HCT116 (cell line): Measurements from ENCODE around the gene CCDC74A. TPM values are rescaled to one million over a fixed set of nuclear protein-coding genes. Genes with fewer than 3 reads are reported as not detected.

ENCODE experiments used
- ATAC-seq: fragments of 200-7000 bp; cut with Tn5 transposase; 2 replicates; pipeline ENCODE4 v1.9.1; 2020; ENCODE audit warnings: mild to moderate bottlenecking, moderate library complexity
- BruUV-seq: library from RNA; stranded (reverse); fragments of 400-500 nt; replicated peaks from 2 replicates; lab custom pipeline; 2021; lab: Mats Ljungman, UMichigan
- CTCF ChIA-PET: fragments of 300-600 bp; sonication (Branson Sonifier 250); formaldehyde crosslinking; loops from one replicate; lab custom pipeline; 2021; ENCODE audit warnings: antibody characterized with exemption; lab: Charles Lee
- POLR2A ChIA-PET: fragments of 300-600, 350-600 bp; sonication (Branson Sonifier 250); formaldehyde crosslinking; loops from one replicate; lab custom pipeline; 2021; ENCODE audit warnings: antibody characterized with exemption; lab: Charles Lee
- RAD21 ChIA-PET, 2 experiments: fragments of 300-600 bp; sonication (Branson Sonifier 250); formaldehyde crosslinking; loops; one replicate each; lab custom pipeline; 2023; ENCODE audit warnings: low total read pairs in 2 of 2; ENCODE audit not compliant: uncharacterized antibody in 2 of 2, unreplicated experiment in 2 of 2, low non-redundant PET in 1 of 2; lab: Charles Lee
- DNase-seq: peaks from one replicate; pipeline ENCODE4 v3.0.0-alpha.2; 2010; ENCODE audit warnings: low read depth, low spot score
- H2AFZ ChIP-seq: fragments of 200-600 bp; shearing (Covaris generic), sonication (generic); 2 replicates; pipeline ENCODE4 v1.6.1; 2017; ENCODE audit warnings: low read depth, mixed run types, mixed read lengths, antibody characterized with exemption, low read length; ENCODE audit not compliant: poor library complexity, severe bottlenecking
- H3K27ac ChIP-seq: 2 replicates; pipeline ENCODE4 v1.5.1; 2012; ENCODE audit warnings: low read depth, low read length
- H3K27me3 ChIP-seq: fragments of 200-600 bp; sonication (generic); 2 replicates; pipeline ENCODE4 v1.6.1; 2016; ENCODE audit warnings: mixed run types, low read length, mixed read lengths; ENCODE audit not compliant: insufficient read depth
- H3K36me3 ChIP-seq, 2 experiments: fragments of 200-500 bp in 1 of 2; fragments of 200-600 bp in 1 of 2; sonication (Bioruptor generic) in 1 of 2; sonication (generic) in 1 of 2; 2 replicates each; pipeline versions ENCODE4 v1.5.1 to v1.6.1; 2014 to 2016; ENCODE audit warnings: low read length in 2 of 2, inconsistent platforms in 1 of 2, mixed read lengths in 1 of 2, mixed run types in 1 of 2; ENCODE audit not compliant: insufficient read depth in 2 of 2, control insufficient read depth in 1 of 2
- H3K4me1 ChIP-seq, 2 experiments: fragments of 200-600 bp in 1 of 2; sonication (generic) in 1 of 2; 2 replicates each; pipeline versions ENCODE4 v1.5.1 to v1.6.1; 2012 to 2017; ENCODE audit warnings: low read length in 2 of 2, inconsistent platforms in 1 of 2, mild to moderate bottlenecking in 1 of 2, mixed read lengths in 1 of 2, mixed run types in 1 of 2, moderate library complexity in 1 of 2; ENCODE audit not compliant: insufficient read depth in 2 of 2, control insufficient read depth in 1 of 2
- H3K4me2 ChIP-seq: fragments of 200-600 bp; sonication (generic); 2 replicates; pipeline ENCODE4 v1.6.1; 2017; ENCODE audit warnings: mixed run types, low read length, mixed read lengths
- H3K4me3 ChIP-seq, 2 experiments: fragments of 200-600 bp in 1 of 2; sonication (generic) in 1 of 2; replicated peaks in 1 of 2; 2 replicates each; pipeline ENCODE4 v1.5.1; 2011 to 2016; ENCODE audit warnings: low read length in 2 of 2, control low read depth in 1 of 2, low read depth in 1 of 2, mild to moderate bottlenecking in 1 of 2, mixed read lengths in 1 of 2, mixed run types in 1 of 2
- H3K79me2 ChIP-seq: fragments of 200-600 bp; sonication (generic); 2 replicates; pipeline ENCODE4 v1.6.1; 2017; ENCODE audit warnings: mild to moderate bottlenecking, mixed run types, low read length, moderate library complexity, mixed read lengths; ENCODE audit not compliant: insufficient read depth
- H3K9ac ChIP-seq: fragments of 200-600 bp; sonication (generic); 2 replicates; pipeline ENCODE4 v1.6.1; 2016; ENCODE audit warnings: low read length, mixed read lengths
- H3K9me2 ChIP-seq: fragments of 200-600 bp; sonication (generic), shearing (Covaris generic); 2 replicates; pipeline ENCODE4 v1.6.1; 2017; ENCODE audit warnings: mixed run types, mild to moderate bottlenecking, moderate library complexity; ENCODE audit not compliant: insufficient read depth
- H3K9me3 ChIP-seq, 2 experiments: fragments of 200-500 bp in 1 of 2; fragments of 200-600 bp in 1 of 2; sonication (Bioruptor generic) in 1 of 2; sonication (generic) in 1 of 2; 2 replicates each; pipeline ENCODE4 v1.6.1; 2014 to 2017; ENCODE audit warnings: low read length in 2 of 2, mixed read lengths in 2 of 2, inconsistent platforms in 1 of 2, low read depth in 1 of 2, mild to moderate bottlenecking in 1 of 2, mixed run types in 1 of 2, moderate library complexity in 1 of 2; ENCODE audit not compliant: control insufficient read depth in 1 of 2, insufficient read depth in 1 of 2
- H4K20me1 ChIP-seq: fragments of 200-600 bp; sonication (generic), shearing (Covaris generic); 2 replicates; pipeline ENCODE4 v1.6.1; 2017; ENCODE audit warnings: mixed run types, mild to moderate bottlenecking, moderate library complexity; ENCODE audit not compliant: insufficient read depth
- CBX3 ChIP-seq: IDR thresholded peaks from 2 replicates; pipeline ENCODE4 v1.6.1; 2012; ENCODE audit warnings: low read depth
- CEBPB ChIP-seq: IDR thresholded peaks from 2 replicates; pipeline ENCODE4 v1.6.1; 2012; ENCODE audit warnings: low read depth
- EGR1 ChIP-seq: IDR thresholded peaks from 2 replicates; pipeline ENCODE4 v1.6.1; 2012; ENCODE audit warnings: low read depth
- ELF1 ChIP-seq: IDR thresholded peaks from 2 replicates; pipeline ENCODE4 v1.6.1; 2012; ENCODE audit warnings: low read depth, borderline replicate concordance
- EZH2phosphoT487 ChIP-seq: fragments of 200-600 bp; IDR thresholded peaks from 2 replicates; pipeline ENCODE4 v1.6.1; 2018; ENCODE audit warnings: antibody characterized with exemption, borderline replicate concordance
- FOSL1 ChIP-seq: IDR thresholded peaks from 2 replicates; pipeline ENCODE4 v1.6.1; 2012; ENCODE audit warnings: low read depth
- JUND ChIP-seq: IDR thresholded peaks from 2 replicates; pipeline ENCODE4 v1.6.1; 2012
- POLR2AphosphoS5 ChIP-seq: IDR thresholded peaks from 2 replicates; pipeline ENCODE4 v1.6.1; 2011; ENCODE audit warnings: mild to moderate bottlenecking, low read depth, low read length, moderate library complexity
- RAD21 ChIP-seq: IDR thresholded peaks from 2 replicates; pipeline ENCODE4 v1.6.1; 2012; ENCODE audit warnings: low read depth, mild to moderate bottlenecking
- SIN3A ChIP-seq: IDR thresholded peaks from 2 replicates; pipeline ENCODE4 v1.6.1; 2012; ENCODE audit warnings: low read depth
- SP1 ChIP-seq: IDR thresholded peaks from 2 replicates; pipeline ENCODE4 v1.6.1; 2012; ENCODE audit warnings: low read depth
- TCF7L2 ChIP-seq: IDR thresholded peaks from 2 replicates; pipeline ENCODE4 v1.7.0; 2011; ENCODE audit warnings: borderline replicate concordance, inconsistent platforms; ENCODE audit not compliant: insufficient read depth, insufficient read length; ENCODE audit errors: extremely low read depth
- ZFX ChIP-seq: fragments of 450-650 bp; IDR thresholded peaks from 2 replicates; pipeline ENCODE4 v1.6.1; 2017
- ZNF274 ChIP-seq: fragments of 200-500 bp; sonication (Bioruptor generic); IDR thresholded peaks from 2 replicates; pipeline ENCODE4 v1.6.1; 2014; ENCODE audit warnings: mild to moderate bottlenecking, low read depth, low read length, inconsistent platforms
- intact Hi-C: fragments of 100-400 bp; cut with micrococcal nuclease; formaldehyde crosslinking; loops from 2 replicates; pipeline ENCODE4 v1.10.0; 2022
- total RNA-seq: library from RNA; stranded (reverse); gene quantifications from one replicate; pipeline ENCODE4 v1.2.1, GENCODE V29; 2021; ENCODE audit not compliant: unreplicated experiment
- TF ChIP-seq, protein P1 (sequence below): IDR thresholded peaks from 2 replicates; pipeline ENCODE4 v1.6.1; 2012
- TF ChIP-seq, protein P2 (sequence below): IDR thresholded peaks from 2 replicates; pipeline ENCODE4 v1.6.1; 2012
- TF ChIP-seq, protein P3 (sequence below), 3 experiments: fragments of 200-600 bp in 1 of 3; sonication (generic) in 1 of 3; IDR thresholded peaks in 2 of 3; conservative IDR thresholded peaks in 1 of 3; 2 replicates each; pipeline ENCODE4 v1.5.1; 2012 to 2017; ENCODE audit warnings: low read depth in 2 of 3, low read length in 2 of 3, antibody characterized with exemption in 1 of 3, borderline replicate concordance in 1 of 3, control low read depth in 1 of 3, mild to moderate bottlenecking in 1 of 3, mixed read lengths in 1 of 3, mixed run types in 1 of 3, moderate library complexity in 1 of 3; ENCODE audit not compliant: insufficient read depth in 1 of 3
- TF ChIP-seq, protein P4 (sequence below): IDR thresholded peaks from 2 replicates; pipeline ENCODE4 v1.6.1; 2011; ENCODE audit warnings: mild to moderate bottlenecking, low read length, moderate library complexity; ENCODE audit not compliant: insufficient replicate concordance; ENCODE audit errors: extremely low read depth

Gene CCDC74A
- total RNA-seq, 1 experiment from 2014 or later = 13.6 TPM

DNA sequence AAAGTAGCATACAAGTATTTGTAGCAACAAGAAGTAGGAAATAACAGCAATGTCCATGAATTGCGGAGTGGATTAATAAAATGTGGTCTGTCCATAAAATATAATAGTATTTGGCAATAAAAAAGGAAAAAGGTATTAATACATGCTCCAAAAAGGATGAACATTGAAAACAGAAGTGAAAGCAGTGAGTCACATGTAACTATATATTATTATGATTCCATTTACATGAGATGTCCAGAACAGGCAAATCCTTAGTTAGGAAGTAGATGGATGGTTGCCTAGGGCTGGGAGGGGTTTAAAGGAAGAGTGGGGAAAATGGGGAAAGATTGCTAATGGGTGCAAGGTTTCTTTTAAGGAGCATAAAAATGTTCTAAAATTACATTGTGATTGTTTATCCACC, 44.5 kb downstream of the CCDC74A start (continued):
- TF ChIP-seq, protein P1, sequence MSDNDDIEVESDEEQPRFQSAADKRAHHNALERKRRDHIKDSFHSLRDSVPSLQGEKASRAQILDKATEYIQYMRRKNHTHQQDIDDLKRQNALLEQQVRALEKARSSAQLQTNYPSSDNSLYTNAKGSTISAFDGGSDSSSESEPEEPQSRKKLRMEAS = no peak

DNA sequence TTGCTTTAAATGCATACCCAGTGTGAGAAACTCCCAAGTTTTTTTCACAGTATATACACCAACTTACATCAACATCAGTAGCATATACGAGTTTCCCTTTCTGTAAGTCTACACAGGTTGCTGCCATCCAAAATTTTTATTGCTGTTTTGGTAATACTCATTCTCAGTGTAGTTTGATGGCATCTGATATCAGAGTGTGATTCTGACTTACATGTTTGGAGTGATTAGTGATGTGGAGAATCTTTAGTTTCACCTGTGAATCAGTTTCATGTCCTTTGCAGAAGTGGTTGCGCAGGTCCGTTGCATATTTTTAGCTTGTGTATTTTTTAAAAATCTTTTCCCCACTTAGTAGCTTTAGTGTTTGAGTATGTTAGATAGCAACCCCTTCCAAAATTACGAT, 50.1 kb downstream of the CCDC74A start:
- no peak overlapping the region for H3K4me3 ChIP-seq
- H3K4me2 ChIP-seq = no peak overlapping the region
- no peaks in the 10 kb centered on the region for H3K36me3 ChIP-seq
- H3K9me3 ChIP-seq = no peaks in the 10 kb centered on the region
- no TSS peak for BruUV-seq
- TF ChIP-seq, protein P2, sequence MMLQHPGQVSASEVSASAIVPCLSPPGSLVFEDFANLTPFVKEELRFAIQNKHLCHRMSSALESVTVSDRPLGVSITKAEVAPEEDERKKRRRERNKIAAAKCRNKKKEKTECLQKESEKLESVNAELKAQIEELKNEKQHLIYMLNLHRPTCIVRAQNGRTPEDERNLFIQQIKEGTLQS = no peak
- TF ChIP-seq FOSL1 (no peak), CBX3 (no peak), ELF1 (no peak), JUND (no peak), POLR2AphosphoS5 (no peak), RAD21 (no peak), ZFX (no peak), ZNF274 (no peak), SP1 (no peak), TCF7L2 (no peak), EGR1 (no peak), SIN3A (no peak), CEBPB (no peak), EZH2phosphoT487 (no peak)
- TF ChIP-seq, protein P3, sequence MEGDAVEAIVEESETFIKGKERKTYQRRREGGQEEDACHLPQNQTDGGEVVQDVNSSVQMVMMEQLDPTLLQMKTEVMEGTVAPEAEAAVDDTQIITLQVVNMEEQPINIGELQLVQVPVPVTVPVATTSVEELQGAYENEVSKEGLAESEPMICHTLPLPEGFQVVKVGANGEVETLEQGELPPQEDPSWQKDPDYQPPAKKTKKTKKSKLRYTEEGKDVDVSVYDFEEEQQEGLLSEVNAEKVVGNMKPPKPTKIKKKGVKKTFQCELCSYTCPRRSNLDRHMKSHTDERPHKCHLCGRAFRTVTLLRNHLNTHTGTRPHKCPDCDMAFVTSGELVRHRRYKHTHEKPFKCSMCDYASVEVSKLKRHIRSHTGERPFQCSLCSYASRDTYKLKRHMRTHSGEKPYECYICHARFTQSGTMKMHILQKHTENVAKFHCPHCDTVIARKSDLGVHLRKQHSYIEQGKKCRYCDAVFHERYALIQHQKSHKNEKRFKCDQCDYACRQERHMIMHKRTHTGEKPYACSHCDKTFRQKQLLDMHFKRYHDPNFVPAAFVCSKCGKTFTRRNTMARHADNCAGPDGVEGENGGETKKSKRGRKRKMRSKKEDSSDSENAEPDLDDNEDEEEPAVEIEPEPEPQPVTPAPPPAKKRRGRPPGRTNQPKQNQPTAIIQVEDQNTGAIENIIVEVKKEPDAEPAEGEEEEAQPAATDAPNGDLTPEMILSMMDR (IDR thresholded peaks at IDR 0.05 in 2 of 3, conservative IDR thresholded peaks at IDR 0.05 in 1 of 3; ENCODE audit: borderline replicate concordance in 1 of 3, insufficient read depth in 1 of 3, low read depth in 2 of 3, low read length in 2 of 3) = no peak
- TF ChIP-seq, protein P4, sequence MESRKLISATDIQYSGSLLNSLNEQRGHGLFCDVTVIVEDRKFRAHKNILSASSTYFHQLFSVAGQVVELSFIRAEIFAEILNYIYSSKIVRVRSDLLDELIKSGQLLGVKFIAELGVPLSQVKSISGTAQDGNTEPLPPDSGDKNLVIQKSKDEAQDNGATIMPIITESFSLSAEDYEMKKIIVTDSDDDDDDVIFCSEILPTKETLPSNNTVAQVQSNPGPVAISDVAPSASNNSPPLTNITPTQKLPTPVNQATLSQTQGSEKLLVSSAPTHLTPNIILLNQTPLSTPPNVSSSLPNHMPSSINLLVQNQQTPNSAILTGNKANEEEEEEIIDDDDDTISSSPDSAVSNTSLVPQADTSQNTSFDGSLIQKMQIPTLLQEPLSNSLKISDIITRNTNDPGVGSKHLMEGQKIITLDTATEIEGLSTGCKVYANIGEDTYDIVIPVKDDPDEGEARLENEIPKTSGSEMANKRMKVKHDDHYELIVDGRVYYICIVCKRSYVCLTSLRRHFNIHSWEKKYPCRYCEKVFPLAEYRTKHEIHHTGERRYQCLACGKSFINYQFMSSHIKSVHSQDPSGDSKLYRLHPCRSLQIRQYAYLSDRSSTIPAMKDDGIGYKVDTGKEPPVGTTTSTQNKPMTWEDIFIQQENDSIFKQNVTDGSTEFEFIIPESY = no peak
- intact Hi-C loops = no loop called here
- ChIA-PET CTCF (no interaction called here), RAD21 (no interaction called here), POLR2A (no interaction called here)
- no peaks in the 10 kb centered on the region for H3K9me2 ChIP-seq
- DNase-seq = no peak
- peaks cover 79% of the 10 kb centered on the region for H3K27me3 ChIP-seq
- H4K20me1 ChIP-seq = no peaks in the 10 kb centered on the region
- ATAC-seq = no peak
- no peaks in the 10 kb centered on the region for H3K79me2 ChIP-seq
- no peak overlapping the region for H2AFZ ChIP-seq
- H3K9ac ChIP-seq = no peak overlapping the region
- H3K27ac ChIP-seq = no peak overlapping the region
- H3K4me1 ChIP-seq = no peaks in the 10 kb centered on the region; a peak in 1 of 4 replicates
